T-cell (primary cell): ENCODE measurements around the gene CELF5. TPM values are rescaled to one million over a fixed set of nuclear protein-coding genes. Genes with fewer than 3 reads are reported as not detected.
A peak's percentile ranks its signal among the peaks of the same experiment; 100 is the strongest.
"Not testable (repeated sequence)": the region's sequence is repeated elsewhere in the genome, so short reads cannot be mapped to it uniquely, and the experiment has no call there.

Experiments
- ATAC-seq, 4 experiments: fragments of 200-7000 bp in 3 of 4; fragments of 150-1000 bp in 1 of 4; cut with Tn5 transposase; replicated peaks in 1 of 4; 1 replicate in 3 of 4; 2 replicates in 1 of 4; pipeline ENCODE4 v1.10.0; 2021; ENCODE audit warnings: moderate library complexity in 3 of 4, mild to moderate bottlenecking in 2 of 4, moderate number of reproducible peaks in 1 of 4
- CTCF ChIA-PET, 2 donors: fragments of 300-600 bp; sonication (Branson Sonifier 250); formaldehyde crosslinking; loops; one replicate each; lab custom pipeline; 2022; ENCODE audit warnings: antibody characterized with exemption in 2 of 2; lab: Charles Lee
- POLR2A ChIA-PET, 2 donors: fragments of 300-600 bp; sonication (Branson Sonifier 250); formaldehyde crosslinking; loops; one replicate each; lab custom pipeline; 2022; ENCODE audit warnings: antibody characterized with exemption in 2 of 2; lab: Charles Lee
- DNase-seq, 35 experiments: peaks; one replicate each; pipeline versions ENCODE4 v3.0.0 to v3.0.0-alpha.2; 2013 to 2023
- H3K27ac ChIP-seq: one replicate; pipeline ENCODE4 v1.5.1; 2013; ENCODE audit warnings: low read length
- H3K27me3 ChIP-seq, 2 experiments: replicated peaks in 1 of 2; 1 replicate in 1 of 2; 2 replicates in 1 of 2; pipeline versions ENCODE4 v1.6.1 to v1.7.0; 2013; ENCODE audit warnings: low read length in 1 of 2, mixed read lengths in 1 of 2; ENCODE audit not compliant: control insufficient read depth in 2 of 2, insufficient read depth in 2 of 2; ENCODE audit errors: extremely low read depth in 1 of 2
- H3K36me3 ChIP-seq, 2 donors: 1 replicate in 1 of 2; 2 replicates in 1 of 2; pipeline versions ENCODE4 v1.6.1 to v1.7.0; 2013; ENCODE audit warnings: low read length in 1 of 2; ENCODE audit not compliant: control insufficient read depth in 2 of 2, insufficient read depth in 1 of 2; ENCODE audit errors: extremely low read depth in 1 of 2
- H3K4me1 ChIP-seq, 2 experiments: 1 replicate in 1 of 2; 2 replicates in 1 of 2; pipeline versions ENCODE4 v1.6.1 to v1.7.0; 2013; ENCODE audit warnings: low read length in 2 of 2, mixed read lengths in 1 of 2; ENCODE audit not compliant: insufficient read depth in 2 of 2, control insufficient read depth in 1 of 2; ENCODE audit errors: extremely low read depth in 1 of 2
- H3K4me3 ChIP-seq, 2 donors: 1 replicate in 1 of 2; 2 replicates in 1 of 2; pipeline versions ENCODE4 v1.5.1 to v1.7.0; 2013; ENCODE audit warnings: mild to moderate bottlenecking in 2 of 2, low read length in 1 of 2, moderate library complexity in 1 of 2; ENCODE audit not compliant: control insufficient read depth in 1 of 2; ENCODE audit errors: extremely low read depth in 1 of 2
- H3K9me3 ChIP-seq: 2 replicates; pipeline ENCODE4 v1.7.0; 2013
- H3K27ac Mint-ChIP-seq, 2 donors: one replicate each; pipeline ENCODE4 v1.8.0; 2020 to 2021; ENCODE audit warnings: mild to moderate bottlenecking in 2 of 2, mixed read lengths in 2 of 2
- H3K27me3 Mint-ChIP-seq, 2 donors: one replicate each; pipeline ENCODE4 v1.8.0; 2021 to 2022; ENCODE audit warnings: mixed read lengths in 2 of 2
- H3K36me3 Mint-ChIP-seq: one replicate; pipeline ENCODE4 v1.8.0; 2021; ENCODE audit warnings: mixed read lengths
- H3K4me1 Mint-ChIP-seq, 3 donors: one replicate each; pipeline ENCODE4 v1.8.0; 2020 to 2022; ENCODE audit warnings: mixed read lengths in 3 of 3, mild to moderate bottlenecking in 1 of 3
- H3K4me3 Mint-ChIP-seq, 3 donors: one replicate each; pipeline ENCODE4 v1.8.0; 2020 to 2022; ENCODE audit warnings: mild to moderate bottlenecking in 3 of 3, mixed read lengths in 3 of 3, moderate library complexity in 3 of 3
- H3K9me3 Mint-ChIP-seq, 3 donors: one replicate each; pipeline ENCODE4 v1.8.0; 2020 to 2022; ENCODE audit warnings: mixed read lengths in 3 of 3
- WGBS: methylation state at CpG from one replicate; pipeline ENCODE4 v1.1.5; 2013; ENCODE audit warnings: missing lambda C conversion rate; ENCODE audit not compliant: insufficient coverage; 5-methylcytosine and 5-hydroxymethylcytosine counted together
- total RNA-seq, 35 experiments: library from RNA in 6 of 35; stranded (reverse) in 6 of 35; fragments of 120-200 nt in 1 of 35; gene quantifications; one replicate each; pipeline versions ENCODE4 v1.2.1 to v1.2.4 and lab custom pipeline; 2013 to 2026

CELF5 gene
- total RNA-seq, 5 donors from 2014 or later (not counting 1 experiment from before 2014, with no cell fraction given): 0.23 to 1.9 (median 0.39) TPM; not detected in 1

DNA sequence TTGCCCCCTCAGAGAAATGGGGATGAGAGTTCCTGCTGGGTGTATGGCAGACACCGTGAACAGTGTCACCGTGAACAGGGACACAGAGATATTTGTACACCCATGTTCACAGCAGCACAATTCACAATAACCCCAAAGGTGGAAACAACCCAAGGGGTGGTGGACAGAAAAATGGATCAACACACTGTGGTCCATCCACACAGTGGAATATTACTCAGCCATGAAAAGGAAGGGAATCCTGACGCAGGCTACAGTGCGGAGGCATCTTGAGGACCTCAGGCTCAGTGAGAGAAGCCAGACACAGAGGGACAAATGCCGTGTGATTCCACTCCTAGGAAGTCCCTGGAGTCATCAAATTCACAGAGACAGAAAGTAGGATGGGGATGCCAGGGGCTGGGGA, 7.6 kb upstream of the CELF5 start:
- Histone ChIP-seq H3K27ac (no peak overlapping the region), H3K4me3 (no peak overlapping the region), H3K4me1 (no peaks in the 10 kb centered on the region), H3K36me3 (peaks cover 0 to 4% of the 10 kb centered on the region in 2 donors), H3K9me3 (no peaks in the 10 kb centered on the region), H3K27me3 (peaks cover 0 to 8% of the 10 kb centered on the region in 2 experiments)
- no peaks in the 10 kb centered on the region for H3K36me3 Mint-ChIP-seq
- H3K4me1 Mint-ChIP-seq: no peaks in the 10 kb centered on the region
- CTCF ChIA-PET: no interaction called here
- no peak overlapping the region for H3K27ac Mint-ChIP-seq
- H3K27me3 Mint-ChIP-seq: no peaks in the 10 kb centered on the region
- POLR2A ChIA-PET: no interaction called here
- no peak for DNase-seq
- no peak overlapping the region for H3K4me3 Mint-ChIP-seq
- H3K9me3 Mint-ChIP-seq: no peaks in the 10 kb centered on the region
- no peak for ATAC-seq
- 95% methylated on average over 3 of the region's 5 CpGs for WGBS

DNA sequence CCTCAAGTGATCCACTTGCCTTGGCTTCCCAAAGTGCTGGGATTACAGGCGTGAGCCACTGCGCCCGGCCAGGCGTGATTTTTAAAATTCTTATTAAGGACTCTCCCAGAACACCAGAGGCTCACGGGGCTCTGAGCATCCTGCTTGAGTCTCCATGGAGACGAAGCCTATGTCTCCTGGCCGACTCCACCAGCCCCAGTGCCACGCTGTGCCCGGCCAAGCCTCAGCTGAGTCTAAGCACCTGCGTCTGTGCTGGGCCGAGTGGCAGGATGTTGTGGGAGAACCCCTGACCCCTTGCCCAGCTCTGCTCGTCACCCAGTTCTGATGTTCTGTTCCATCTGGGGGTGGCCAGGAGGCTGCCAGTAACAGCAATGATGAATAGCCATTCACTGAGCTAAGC, 3.9 kb upstream of the CELF5 start:
- no peaks in the 10 kb centered on the region for H3K4me1 Mint-ChIP-seq
- Histone ChIP-seq H3K27me3 (peaks cover 0 to 33% of the 10 kb centered on the region in 2 experiments), H3K27ac (no peak overlapping the region), H3K36me3 (peaks cover 0 to 4% of the 10 kb centered on the region in 2 donors), H3K4me1 (peaks cover 2 to 5% of the 10 kb centered on the region in 2 experiments), H3K9me3 (no peaks in the 10 kb centered on the region), H3K4me3 (no peak overlapping the region)
- H3K4me3 Mint-ChIP-seq: no peak overlapping the region
- 76% methylated on average over 12 of the region's 12 CpGs for WGBS
- H3K36me3 Mint-ChIP-seq: no peaks in the 10 kb centered on the region
- ATAC-seq: no peak
- CTCF ChIA-PET: interaction anchor here in 1 of 2 donors (0.6 kb wide), 1 partner anchor 767 kb away, joined by 5 read pairs; no protein-coding TSS in a partner anchor
- POLR2A ChIA-PET: no interaction called here
- peaks cover 0 to 6% of the 10 kb centered on the region in 2 donors for H3K27me3 Mint-ChIP-seq
- no peak overlapping the region for H3K27ac Mint-ChIP-seq
- DNase-seq: no peak
- no peaks in the 10 kb centered on the region for H3K9me3 Mint-ChIP-seq

DNA sequence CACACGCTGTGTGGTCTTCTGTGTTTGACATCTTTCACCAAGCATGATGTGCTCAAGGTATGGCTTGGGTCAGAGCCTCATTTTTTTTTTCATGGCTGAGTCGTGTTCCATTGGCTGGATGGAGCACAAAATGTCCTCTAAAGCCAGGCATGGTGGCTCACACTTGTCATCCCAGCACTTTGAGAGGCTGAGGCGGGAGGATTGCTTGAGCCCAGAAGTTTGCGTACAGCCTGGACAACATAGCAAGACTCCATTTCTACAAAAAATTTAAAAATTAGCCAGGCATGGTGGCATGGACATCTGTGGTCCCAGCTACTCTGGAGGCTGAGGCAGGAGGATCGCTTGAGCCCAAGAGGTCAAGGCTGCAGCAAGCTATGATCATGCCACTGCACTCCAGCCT, 2.9 kb upstream of the CELF5 start:
- peaks cover 0 to 13% of the 10 kb centered on the region in 2 donors for H3K27me3 Mint-ChIP-seq
- H3K27ac ChIP-seq, DNase-seq, H3K36me3 Mint-ChIP-seq, H3K4me3 ChIP-seq, H3K27ac Mint-ChIP-seq, H3K4me3 Mint-ChIP-seq, H3K9me3 ChIP-seq, H3K4me1 Mint-ChIP-seq, H3K4me1 ChIP-seq, H3K9me3 Mint-ChIP-seq, H3K36me3 ChIP-seq, ATAC-seq, POLR2A ChIA-PET: not testable (repeated sequence)
- peaks cover 0 to 43% of the 10 kb centered on the region in 2 experiments for H3K27me3 ChIP-seq
- whole genome bisulfite sequencing: 74% methylated on average over 3 of the region's 5 CpGs
- CTCF ChIA-PET: interaction anchor here in 1 of 2 donors (0.6 kb wide), 1 partner anchor 469 kb away, joined by 3 read pairs; no protein-coding TSS in a partner anchor

DNA sequence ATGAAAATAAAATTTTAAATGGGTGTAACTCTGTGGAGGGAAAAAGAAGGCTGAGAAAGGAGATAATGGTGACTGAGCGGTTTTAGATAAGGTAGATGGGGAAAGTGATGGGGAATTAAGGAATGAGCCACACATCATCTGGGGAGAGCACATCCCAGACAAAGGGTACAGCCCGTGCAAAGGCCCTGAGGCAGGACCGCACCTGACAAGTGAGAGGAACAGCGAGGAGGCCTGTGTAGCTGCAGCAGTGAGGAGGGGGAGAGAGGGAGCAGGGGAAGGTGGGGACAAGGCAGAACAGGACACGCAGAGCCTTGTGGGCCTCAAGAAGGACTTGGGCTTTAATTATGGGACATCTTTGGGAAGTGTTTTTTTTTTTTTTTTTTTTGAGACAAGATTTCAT, 1.8 kb upstream of the CELF5 start:
- ChIA-PET POLR2A (interaction anchor here in 1 of 2 donors (0.7 kb wide), 1 partner anchor 1594 kb away, joined by 19 read pairs; no protein-coding TSS in a partner anchor), CTCF (interaction anchor here in 1 of 2 donors (0.7 kb wide), 1 partner anchor 1415 kb away, joined by 5 read pairs; no protein-coding TSS in a partner anchor)
- H3K4me3 ChIP-seq: no peak overlapping the region
- Mint-ChIP-seq H3K9me3 (no peaks in the 10 kb centered on the region), H3K36me3 (no peaks in the 10 kb centered on the region), H3K4me3 (no peak overlapping the region), H3K27ac (no peak overlapping the region), H3K4me1 (no peaks in the 10 kb centered on the region), H3K27me3 (peaks cover 4 to 25% of the 10 kb centered on the region in 2 donors)
- H3K36me3 ChIP-seq: no peaks in the 10 kb centered on the region
- no peak overlapping the region for H3K27ac ChIP-seq
- 100% methylated on average over 5 of the region's 5 CpGs for WGBS
- H3K9me3 ChIP-seq: no peaks in the 10 kb centered on the region
- DNase-seq (no peak), ATAC-seq (no peak)
- peaks cover 2 to 7% of the 10 kb centered on the region in 2 experiments for H3K4me1 ChIP-seq
- peaks cover 0 to 53% of the 10 kb centered on the region in 2 experiments for H3K27me3 ChIP-seq

DNA sequence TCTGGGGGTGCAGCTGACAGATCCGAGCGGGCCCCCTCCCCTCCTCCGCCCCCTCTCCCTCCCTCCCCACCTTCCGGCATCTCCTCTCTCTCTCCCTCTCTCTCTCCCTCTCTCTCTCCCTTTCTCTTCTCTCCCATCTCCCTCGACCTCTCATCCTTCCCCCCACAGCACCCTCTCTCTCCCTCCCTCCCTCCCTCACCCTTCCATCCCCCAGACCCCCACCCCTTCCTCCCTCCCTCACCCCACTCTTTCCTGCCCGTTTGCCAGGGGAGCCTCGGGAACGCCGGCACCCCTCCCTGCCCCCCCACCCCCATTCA, 666 bp downstream of the CELF5 start:
- ChIA-PET CTCF (no interaction called here), POLR2A (no interaction called here)
- Mint-ChIP-seq H3K9me3 (no peaks in the 10 kb centered on the region), H3K4me1 (no peaks in the 10 kb centered on the region), H3K4me3 (peak overlapping the region in 1 of 3 donors; percentile 32), H3K36me3 (no peaks in the 10 kb centered on the region), H3K27me3 (peaks cover 8 to 36% of the 10 kb centered on the region in 2 donors), H3K27ac (no peak overlapping the region)
- Histone ChIP-seq H3K27ac (no peak overlapping the region), H3K36me3 (no peaks in the 10 kb centered on the region), H3K4me3 (no peak overlapping the region), H3K4me1 (peaks cover 2 to 7% of the 10 kb centered on the region in 2 experiments), H3K27me3 (peaks cover 0 to 71% of the 10 kb centered on the region in 2 experiments), H3K9me3 (no peaks in the 10 kb centered on the region)
- ATAC-seq: no peak
- no peak for DNase-seq
- WGBS: 5% methylated on average over 4 of the region's 9 CpGs

DNA sequence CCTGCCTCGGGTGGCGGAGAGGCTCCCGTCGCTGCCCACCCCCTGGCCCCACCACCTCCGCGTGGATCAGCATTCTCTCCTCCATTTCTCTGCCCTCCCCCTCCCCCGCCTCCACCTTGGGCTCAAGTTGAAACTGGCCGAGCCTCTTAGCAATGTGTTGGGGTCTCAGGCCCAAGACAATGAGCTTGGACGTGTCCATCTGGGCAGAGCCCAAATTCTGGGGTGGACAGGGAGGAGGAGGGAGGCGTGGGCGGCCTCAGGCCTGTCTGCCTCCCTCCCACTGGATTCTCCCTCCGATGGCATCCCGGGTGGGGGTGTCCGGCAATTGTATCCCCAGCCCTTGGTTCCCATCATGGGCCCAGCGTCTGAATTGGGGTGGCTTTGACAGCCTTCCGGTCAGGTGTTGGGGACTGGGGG, 1.2 kb downstream of the CELF5 start:
- ChIA-PET CTCF (no interaction called here), POLR2A (no interaction called here)
- Mint-ChIP-seq H3K4me1 (no peaks in the 10 kb centered on the region), H3K4me3 (no peak overlapping the region), H3K27ac (no peak overlapping the region), H3K27me3 (peaks cover 8 to 36% of the 10 kb centered on the region in 2 donors), H3K36me3 (no peaks in the 10 kb centered on the region), H3K9me3 (no peaks in the 10 kb centered on the region)
- Histone ChIP-seq H3K27ac (no peak overlapping the region), H3K9me3 (no peaks in the 10 kb centered on the region), H3K4me1 (peaks cover 2 to 7% of the 10 kb centered on the region in 2 experiments), H3K4me3 (no peak overlapping the region), H3K27me3 (peaks cover 0 to 76% of the 10 kb centered on the region in 2 experiments), H3K36me3 (no peaks in the 10 kb centered on the region)
- ATAC-seq (no peak), DNase-seq (no peak)
- WGBS: no CpG with 5 or more reads among the region's 16 CpGs
